HG03103 (cell line): Measurements from ENCODE around the gene SLC7A10.
"Not testable (repeated sequence)": the region's sequence is repeated elsewhere in the genome, so short reads cannot be mapped to it uniquely, and the experiment has no call there.

ENCODE experiments used
- ATAC-seq: cut with Tn5 transposase; IDR thresholded peaks from one replicate; pipeline ENCODE4 v1.9.1; 2021; ENCODE audit warnings: low read depth; ENCODE audit not compliant: unreplicated experiment

The SLC7A10 gene

GRCh38 chr19:33220115-33220514, 5.5 kb downstream of the SLC7A10 start:
- ATAC-seq = no peak

- no peak for ATAC-seq
Measured at GRCh38 chr19:33219261-33219815, 6.3 kb downstream of the SLC7A10 start.

- ATAC-seq = no peak
Measured at GRCh38 chr19:33217881-33218280, 7.8 kb downstream of the SLC7A10 start.

GRCh38 chr19:33216198-33216830, 9.3 kb downstream of the SLC7A10 start:
- ATAC-seq = no peak

GRCh38 chr19:33215438-33216197, 10.0 kb downstream of the SLC7A10 start:
- no peak for ATAC-seq

- no peak for ATAC-seq
Measured at GRCh38 chr19:33214596-33214995, 11.1 kb downstream of the SLC7A10 start.

- ATAC-seq = no peak
Measured at GRCh38 chr19:33212436-33213172, 13.0 kb downstream of the SLC7A10 start.

- ATAC-seq = no peak
Measured at GRCh38 chr19:33211794-33212435, 13.7 kb downstream of the SLC7A10 start.

- ATAC-seq = no peak
Measured at GRCh38 chr19:33210266-33210940, 15.2 kb downstream of the SLC7A10 start.

GRCh38 chr19:33209850-33210230, 15.8 kb downstream of the SLC7A10 start:
- ATAC-seq = not testable (repeated sequence)

- ATAC-seq = no peak
Measured at GRCh38 chr19:33208904-33209849, 16.5 kb downstream of the SLC7A10 start.

GRCh38 chr19:33208371-33208895, 17.2 kb downstream of the SLC7A10 start:
- no peak for ATAC-seq

GRCh38 chr19:33207903-33208302, 17.7 kb downstream of the SLC7A10 start:
- no peak for ATAC-seq

GRCh38 chr19:33207040-33207620, 18.5 kb downstream of the SLC7A10 start:
- no peak for ATAC-seq

GRCh38 chr19:33206261-33207039, 19.2 kb downstream of the SLC7A10 start:
- no peak for ATAC-seq

GRCh38 chr19:33205531-33206260, 20.0 kb downstream of the SLC7A10 start:
- ATAC-seq = no peak

GRCh38 chr19:33205110-33205509, 20.5 kb downstream of the SLC7A10 start:
- no peak for ATAC-seq
